Kidney epithelial cell (primary cell): ENCODE measurements around the gene CALML3. TPM values are rescaled to one million over a fixed set of nuclear protein-coding genes. Genes with fewer than 3 reads are reported as not detected.

Experiments
- DNase-seq: peaks from one replicate; pipeline ENCODE4 v3.0.0-alpha.2; 2010; ENCODE audit warnings: low read depth
- H3K27me3 ChIP-seq: 2 replicates; pipeline ENCODE4 v1.6.0; 2011; ENCODE audit warnings: low read length; ENCODE audit not compliant: control insufficient read depth, insufficient read depth
- H3K36me3 ChIP-seq: 2 replicates; pipeline ENCODE4 v1.5.1; 2011; ENCODE audit warnings: low read length; ENCODE audit not compliant: control insufficient read depth, insufficient read depth
- H3K4me3 ChIP-seq: 2 replicates; pipeline ENCODE4 v1.5.1; 2011; ENCODE audit warnings: low read depth, mild to moderate bottlenecking, control low read depth, low read length
- CTCF ChIP-seq: IDR thresholded peaks from 2 replicates; pipeline ENCODE4 v1.5.1; 2011; ENCODE audit warnings: mild to moderate bottlenecking, moderate library complexity, low read length, control low read depth, inconsistent platforms; ENCODE audit not compliant: insufficient read depth, poor library complexity, severe bottlenecking
- total RNA-seq: library from RNA; depleted of rRNA; stranded (reverse); fragments of >200 nt; gene quantifications from 2 replicates; pipeline ENCODE4 v1.2.3, GENCODE V29; 2015

Gene CALML3
- total RNA-seq, 1 donor from 2014 or later = not detected

DNA sequence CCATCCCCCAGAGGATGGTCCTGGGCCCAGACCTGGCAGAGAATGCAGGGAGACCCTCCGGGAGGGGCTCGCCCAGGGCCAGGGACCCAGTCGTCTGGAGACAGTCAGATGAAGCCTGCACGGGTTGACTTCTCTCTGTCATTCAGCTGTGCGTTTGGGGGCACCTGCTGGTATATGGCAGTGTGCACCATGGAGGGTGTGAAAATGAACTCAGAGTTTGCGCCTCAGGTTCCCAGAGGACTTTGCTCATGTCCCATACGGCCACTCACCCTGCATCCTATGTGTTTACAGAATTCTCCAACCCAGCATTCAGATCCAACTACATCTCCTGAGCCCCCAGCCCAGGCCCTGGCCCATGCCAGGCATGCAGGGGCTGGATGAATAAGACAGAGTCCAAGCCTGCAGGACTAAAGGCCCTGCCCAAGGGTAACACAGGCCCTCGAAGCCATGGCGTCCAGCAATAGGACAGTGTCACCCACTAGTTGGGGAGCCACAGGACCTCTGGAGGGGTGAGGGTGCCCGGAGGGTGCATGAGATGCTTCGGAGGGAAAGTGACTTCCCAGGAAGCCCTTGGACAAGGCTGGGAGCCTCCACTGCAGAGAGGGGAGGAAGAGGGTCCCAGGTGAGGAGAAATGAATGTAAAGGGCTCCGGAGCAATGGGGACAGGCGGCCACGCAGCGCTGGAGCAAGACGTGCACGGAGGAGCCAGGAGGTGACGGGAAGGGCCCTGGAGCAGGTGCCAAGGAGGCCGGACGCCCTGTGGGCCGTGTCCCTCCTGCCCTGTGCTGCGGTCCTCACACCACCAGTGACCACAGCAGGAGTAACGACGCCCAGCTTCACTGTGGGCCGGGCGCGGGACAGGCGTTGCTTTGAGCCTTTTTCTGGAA is 36.3 kb downstream of the CALML3 start:
- H3K4me3 ChIP-seq = no peak overlapping the region
- H3K36me3 ChIP-seq = no peaks in the 10 kb centered on the region
- no peaks in the 10 kb centered on the region for H3K27me3 ChIP-seq
- no peak for TF ChIP-seq CTCF
- no peak for DNase-seq

DNA sequence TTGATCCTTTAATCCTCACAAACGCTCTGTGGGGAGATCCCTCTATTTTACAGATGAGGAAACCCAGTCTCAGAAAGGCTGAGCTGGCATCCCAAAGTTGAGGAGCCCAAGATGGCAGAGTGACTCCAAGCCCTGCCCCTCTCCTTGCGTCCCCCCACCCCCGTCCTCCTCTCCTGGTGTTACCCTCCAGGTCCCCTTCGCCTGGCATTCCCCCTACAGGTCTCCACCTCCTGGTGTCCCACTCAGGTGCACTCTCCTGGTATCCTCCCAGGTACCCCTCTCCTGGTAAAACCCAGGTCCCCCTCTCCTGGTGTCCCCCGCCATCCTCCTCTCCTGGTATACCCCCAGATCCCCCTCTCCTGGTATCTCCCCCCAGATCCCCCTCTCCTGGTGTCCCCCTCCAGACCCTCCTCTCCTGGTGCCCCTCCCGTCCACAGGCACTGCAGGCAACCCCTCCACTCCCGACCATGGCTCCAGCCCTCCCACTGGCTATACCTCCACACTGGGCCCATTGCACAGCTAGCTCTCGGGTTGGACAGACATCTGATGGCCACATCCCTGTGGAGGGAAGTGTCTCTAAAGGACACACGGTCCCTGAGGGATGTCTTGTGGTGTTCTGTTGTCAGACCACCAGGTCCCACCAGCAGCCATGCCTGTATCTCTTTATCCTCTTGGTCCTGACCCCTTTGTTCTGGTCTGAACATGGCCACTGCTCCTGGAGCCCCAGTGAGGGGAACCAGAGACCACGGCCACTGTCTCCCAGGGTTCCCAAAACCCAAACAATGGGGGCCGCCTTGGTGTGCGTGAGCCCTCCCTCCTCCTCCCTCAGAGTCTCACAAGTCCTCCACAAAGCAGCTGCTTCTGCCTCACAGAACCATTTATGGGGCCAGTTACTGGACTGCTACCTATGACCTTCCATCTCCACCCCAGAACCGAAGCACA is 37.2 kb downstream of the CALML3 start:
- H3K4me3 ChIP-seq = no peak overlapping the region
- DNase-seq = no peak
- no peaks in the 10 kb centered on the region for H3K36me3 ChIP-seq
- no peak for TF ChIP-seq CTCF
- no peaks in the 10 kb centered on the region for H3K27me3 ChIP-seq

GRCh38 chr10:5563321-5563961 is 38.7 kb downstream of the CALML3 start:
- no peaks in the 10 kb centered on the region for H3K36me3 ChIP-seq
- DNase-seq = no peak
- TF ChIP-seq CTCF = no peak
- H3K27me3 ChIP-seq = no peaks in the 10 kb centered on the region
- H3K4me3 ChIP-seq = no peak overlapping the region

- no peak for TF ChIP-seq CTCF
- H3K36me3 ChIP-seq = no peaks in the 10 kb centered on the region
- no peak for DNase-seq
These were observed 39.3 kb downstream of the CALML3 start for GRCh38 chr10:5563991-5564536.

GRCh38 chr10:5564537-5565204 is 39.9 kb downstream of the CALML3 start:
- no peak for DNase-seq
- TF ChIP-seq CTCF = no peak
- H3K36me3 ChIP-seq = no peaks in the 10 kb centered on the region

More at GRCh38 chr10:5563991-5564536, 39.3 kb downstream of the CALML3 start:
- Histone ChIP-seq H3K27me3 (no peaks in the 10 kb centered on the region), H3K4me3 (no peak overlapping the region)

More at GRCh38 chr10:5564537-5565204, 39.9 kb downstream of the CALML3 start:
- H3K27me3 ChIP-seq = no peaks in the 10 kb centered on the region
- no peak overlapping the region for H3K4me3 ChIP-seq
